HCT116 (cell line): Measurements from ENCODE around the gene LRRK1. TPM values are rescaled to one million over a fixed set of nuclear protein-coding genes. Genes with fewer than 3 reads are reported as not detected.

ENCODE experiments used
- ATAC-seq: fragments of 200-7000 bp; cut with Tn5 transposase; 2 replicates; pipeline ENCODE4 v1.9.1; 2020; ENCODE audit warnings: mild to moderate bottlenecking, moderate library complexity
- BruUV-seq: library from RNA; stranded (reverse); fragments of 400-500 nt; replicated peaks from 2 replicates; lab custom pipeline; 2021; lab: Mats Ljungman, UMichigan
- CTCF ChIA-PET: fragments of 300-600 bp; sonication (Branson Sonifier 250); formaldehyde crosslinking; loops from one replicate; lab custom pipeline; 2021; ENCODE audit warnings: antibody characterized with exemption; lab: Charles Lee
- POLR2A ChIA-PET: fragments of 300-600, 350-600 bp; sonication (Branson Sonifier 250); formaldehyde crosslinking; loops from one replicate; lab custom pipeline; 2021; ENCODE audit warnings: antibody characterized with exemption; lab: Charles Lee
- RAD21 ChIA-PET, 2 experiments: fragments of 300-600 bp; sonication (Branson Sonifier 250); formaldehyde crosslinking; loops; one replicate each; lab custom pipeline; 2023; ENCODE audit warnings: low total read pairs in 2 of 2; ENCODE audit not compliant: uncharacterized antibody in 2 of 2, unreplicated experiment in 2 of 2, low non-redundant PET in 1 of 2; lab: Charles Lee
- DNase-seq: peaks from one replicate; pipeline ENCODE4 v3.0.0-alpha.2; 2010; ENCODE audit warnings: low read depth, low spot score
- H2AFZ ChIP-seq: fragments of 200-600 bp; shearing (Covaris generic), sonication (generic); 2 replicates; pipeline ENCODE4 v1.6.1; 2017; ENCODE audit warnings: low read depth, mixed run types, mixed read lengths, antibody characterized with exemption, low read length; ENCODE audit not compliant: poor library complexity, severe bottlenecking
- H3K27ac ChIP-seq: 2 replicates; pipeline ENCODE4 v1.5.1; 2012; ENCODE audit warnings: low read depth, low read length
- H3K27me3 ChIP-seq: fragments of 200-600 bp; sonication (generic); 2 replicates; pipeline ENCODE4 v1.6.1; 2016; ENCODE audit warnings: mixed run types, low read length, mixed read lengths; ENCODE audit not compliant: insufficient read depth
- H3K36me3 ChIP-seq, 2 experiments: fragments of 200-500 bp in 1 of 2; fragments of 200-600 bp in 1 of 2; sonication (Bioruptor generic) in 1 of 2; sonication (generic) in 1 of 2; 2 replicates each; pipeline versions ENCODE4 v1.5.1 to v1.6.1; 2014 to 2016; ENCODE audit warnings: low read length in 2 of 2, inconsistent platforms in 1 of 2, mixed read lengths in 1 of 2, mixed run types in 1 of 2; ENCODE audit not compliant: insufficient read depth in 2 of 2, control insufficient read depth in 1 of 2
- H3K4me1 ChIP-seq, 2 experiments: fragments of 200-600 bp in 1 of 2; sonication (generic) in 1 of 2; 2 replicates each; pipeline versions ENCODE4 v1.5.1 to v1.6.1; 2012 to 2017; ENCODE audit warnings: low read length in 2 of 2, inconsistent platforms in 1 of 2, mild to moderate bottlenecking in 1 of 2, mixed read lengths in 1 of 2, mixed run types in 1 of 2, moderate library complexity in 1 of 2; ENCODE audit not compliant: insufficient read depth in 2 of 2, control insufficient read depth in 1 of 2
- H3K4me2 ChIP-seq: fragments of 200-600 bp; sonication (generic); 2 replicates; pipeline ENCODE4 v1.6.1; 2017; ENCODE audit warnings: mixed run types, low read length, mixed read lengths
- H3K4me3 ChIP-seq, 2 experiments: fragments of 200-600 bp in 1 of 2; sonication (generic) in 1 of 2; replicated peaks in 1 of 2; 2 replicates each; pipeline ENCODE4 v1.5.1; 2011 to 2016; ENCODE audit warnings: low read length in 2 of 2, control low read depth in 1 of 2, low read depth in 1 of 2, mild to moderate bottlenecking in 1 of 2, mixed read lengths in 1 of 2, mixed run types in 1 of 2
- H3K79me2 ChIP-seq: fragments of 200-600 bp; sonication (generic); 2 replicates; pipeline ENCODE4 v1.6.1; 2017; ENCODE audit warnings: mild to moderate bottlenecking, mixed run types, low read length, moderate library complexity, mixed read lengths; ENCODE audit not compliant: insufficient read depth
- H3K9ac ChIP-seq: fragments of 200-600 bp; sonication (generic); 2 replicates; pipeline ENCODE4 v1.6.1; 2016; ENCODE audit warnings: low read length, mixed read lengths
- H3K9me2 ChIP-seq: fragments of 200-600 bp; sonication (generic), shearing (Covaris generic); 2 replicates; pipeline ENCODE4 v1.6.1; 2017; ENCODE audit warnings: mixed run types, mild to moderate bottlenecking, moderate library complexity; ENCODE audit not compliant: insufficient read depth
- H3K9me3 ChIP-seq, 2 experiments: fragments of 200-500 bp in 1 of 2; fragments of 200-600 bp in 1 of 2; sonication (Bioruptor generic) in 1 of 2; sonication (generic) in 1 of 2; 2 replicates each; pipeline ENCODE4 v1.6.1; 2014 to 2017; ENCODE audit warnings: low read length in 2 of 2, mixed read lengths in 2 of 2, inconsistent platforms in 1 of 2, low read depth in 1 of 2, mild to moderate bottlenecking in 1 of 2, mixed run types in 1 of 2, moderate library complexity in 1 of 2; ENCODE audit not compliant: control insufficient read depth in 1 of 2, insufficient read depth in 1 of 2
- H4K20me1 ChIP-seq: fragments of 200-600 bp; sonication (generic), shearing (Covaris generic); 2 replicates; pipeline ENCODE4 v1.6.1; 2017; ENCODE audit warnings: mixed run types, mild to moderate bottlenecking, moderate library complexity; ENCODE audit not compliant: insufficient read depth
- CBX3 ChIP-seq: IDR thresholded peaks from 2 replicates; pipeline ENCODE4 v1.6.1; 2012; ENCODE audit warnings: low read depth
- CTCF ChIP-seq, 3 experiments: fragments of 200-600 bp in 1 of 3; sonication (generic) in 1 of 3; IDR thresholded peaks in 2 of 3; conservative IDR thresholded peaks in 1 of 3; 2 replicates each; pipeline ENCODE4 v1.5.1; 2012 to 2017; ENCODE audit warnings: low read depth in 2 of 3, low read length in 2 of 3, antibody characterized with exemption in 1 of 3, borderline replicate concordance in 1 of 3, control low read depth in 1 of 3, mild to moderate bottlenecking in 1 of 3, mixed read lengths in 1 of 3, mixed run types in 1 of 3, moderate library complexity in 1 of 3; ENCODE audit not compliant: insufficient read depth in 1 of 3
- JUND ChIP-seq: IDR thresholded peaks from 2 replicates; pipeline ENCODE4 v1.6.1; 2012
- POLR2AphosphoS5 ChIP-seq: IDR thresholded peaks from 2 replicates; pipeline ENCODE4 v1.6.1; 2011; ENCODE audit warnings: mild to moderate bottlenecking, low read depth, low read length, moderate library complexity
- REST ChIP-seq: IDR thresholded peaks from 2 replicates; pipeline ENCODE4 v1.6.1; 2012; ENCODE audit warnings: low read depth
- SIN3A ChIP-seq: IDR thresholded peaks from 2 replicates; pipeline ENCODE4 v1.6.1; 2012; ENCODE audit warnings: low read depth
- YY1 ChIP-seq: IDR thresholded peaks from 2 replicates; pipeline ENCODE4 v1.6.1; 2011; ENCODE audit warnings: low read length, low read depth, moderate library complexity, mild to moderate bottlenecking; ENCODE audit not compliant: insufficient replicate concordance; ENCODE audit errors: extremely low read depth
- ZBTB33 ChIP-seq: IDR thresholded peaks from 2 replicates; pipeline ENCODE4 v1.6.1; 2011; ENCODE audit warnings: mild to moderate bottlenecking, low read length, moderate library complexity; ENCODE audit not compliant: insufficient replicate concordance; ENCODE audit errors: extremely low read depth
- ZNF274 ChIP-seq: fragments of 200-500 bp; sonication (Bioruptor generic); IDR thresholded peaks from 2 replicates; pipeline ENCODE4 v1.6.1; 2014; ENCODE audit warnings: mild to moderate bottlenecking, low read depth, low read length, inconsistent platforms
- intact Hi-C: fragments of 100-400 bp; cut with micrococcal nuclease; formaldehyde crosslinking; loops from 2 replicates; pipeline ENCODE4 v1.10.0; 2022
- total RNA-seq: library from RNA; stranded (reverse); gene quantifications from one replicate; pipeline ENCODE4 v1.2.1, GENCODE V29; 2021; ENCODE audit not compliant: unreplicated experiment

Gene LRRK1
- total RNA-seq, 1 experiment from 2014 or later = 21.6 TPM

GRCh38 chr15:100922192-100923040, 3.3 kb downstream of the LRRK1 start:
- CTCF ChIA-PET = interaction anchor here (7.0 kb wide), 1 partner anchor 85 kb away, joined by 112 read pairs; no protein-coding TSS in a partner anchor
- RAD21 ChIA-PET = no interaction called here
- Histone ChIP-seq H3K36me3 (peaks cover 0 to 20% of the 10 kb centered on the region in 2 experiments; a peak in 2 of 4 replicates), H3K27ac (no peak overlapping the region), H3K9ac (no peak overlapping the region), H3K79me2 (peaks cover 14% of the 10 kb centered on the region; the same call in 1 of the 2 replicates), H3K27me3 (no peaks in the 10 kb centered on the region), H4K20me1 (peaks cover 3% of the 10 kb centered on the region; the same call in 1 of the 2 replicates), H3K4me3 (no peak overlapping the region), H2AFZ (no peak overlapping the region), H3K4me1 (peaks cover 0 to 20% of the 10 kb centered on the region in 2 experiments; a peak in 1 of 4 replicates), H3K9me2 (no peaks in the 10 kb centered on the region), H3K9me3 (no peaks in the 10 kb centered on the region), H3K4me2 (no peak overlapping the region)
- TF ChIP-seq JUND (no peak), YY1 (no peak), CTCF (IDR thresholded peaks at IDR 0.05 in 2 of 3, conservative IDR thresholded peaks at IDR 0.05 in 1 of 3; ENCODE audit: borderline replicate concordance in 1 of 3, insufficient read depth in 1 of 3, low read depth in 2 of 3, low read length in 2 of 3) (no peak), CBX3 (no peak), SIN3A (no peak), REST (no peak), ZBTB33 (no peak), POLR2AphosphoS5 (no peak), ZNF274 (no peak)
- DNase-seq (no peak), ATAC-seq (no peak)
- POLR2A ChIA-PET = no interaction called here
- no TSS peak for BruUV-seq
- intact Hi-C loops = no loop called here
